Loucy (cell line): ENCODE measurements around the gene LMTK3.

ENCODE experiments used
- EZH2phosphoT487 ChIP-seq: fragments of 200-600 bp; IDR thresholded peaks from 2 replicates; pipeline ENCODE4 v1.6.1; 2018; ENCODE audit warnings: antibody characterized with exemption, mild to moderate bottlenecking, moderate library complexity, borderline replicate concordance
- TF ChIP-seq, protein P1 (sequence below): fragments of 200-600 bp; sonication (generic); conservative IDR thresholded peaks from 2 replicates; pipeline ENCODE4 v1.5.1; 2014; ENCODE audit warnings: mild to moderate bottlenecking, antibody characterized with exemption, low read length

DNA sequence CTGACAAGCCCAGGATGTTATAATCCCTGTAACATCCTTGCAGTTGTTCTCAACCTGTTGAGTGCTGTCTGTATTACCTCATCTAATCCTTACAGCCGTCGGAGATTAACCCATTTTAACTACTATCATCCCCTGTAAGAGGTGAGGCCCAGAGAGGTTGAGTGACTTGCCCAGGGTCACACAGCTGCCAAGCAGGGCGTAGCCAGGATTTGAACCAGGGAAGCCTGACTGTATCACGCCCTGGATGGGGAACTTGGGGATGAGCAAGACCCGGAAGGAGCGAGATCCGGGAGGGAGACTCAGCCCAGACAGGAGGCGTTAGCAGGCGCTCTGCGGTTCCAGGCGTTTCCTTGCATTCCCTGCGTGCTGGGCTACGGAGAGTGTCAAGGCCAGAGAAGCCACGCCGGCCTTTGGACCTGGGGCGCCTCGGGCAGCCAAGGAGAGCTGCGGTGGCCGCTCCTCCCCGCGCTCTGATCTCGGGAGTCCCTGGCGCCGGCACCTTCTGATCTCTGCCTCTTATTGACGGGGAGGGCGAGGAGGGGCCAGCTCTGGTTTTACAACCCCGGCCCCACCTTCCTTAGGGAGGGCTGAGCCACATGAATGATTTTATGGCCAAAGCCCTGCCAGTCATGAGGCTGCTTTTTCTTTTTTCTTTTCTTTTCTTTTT is 46.5 kb upstream of the LMTK3 start:
- TF ChIP-seq, protein P1, sequence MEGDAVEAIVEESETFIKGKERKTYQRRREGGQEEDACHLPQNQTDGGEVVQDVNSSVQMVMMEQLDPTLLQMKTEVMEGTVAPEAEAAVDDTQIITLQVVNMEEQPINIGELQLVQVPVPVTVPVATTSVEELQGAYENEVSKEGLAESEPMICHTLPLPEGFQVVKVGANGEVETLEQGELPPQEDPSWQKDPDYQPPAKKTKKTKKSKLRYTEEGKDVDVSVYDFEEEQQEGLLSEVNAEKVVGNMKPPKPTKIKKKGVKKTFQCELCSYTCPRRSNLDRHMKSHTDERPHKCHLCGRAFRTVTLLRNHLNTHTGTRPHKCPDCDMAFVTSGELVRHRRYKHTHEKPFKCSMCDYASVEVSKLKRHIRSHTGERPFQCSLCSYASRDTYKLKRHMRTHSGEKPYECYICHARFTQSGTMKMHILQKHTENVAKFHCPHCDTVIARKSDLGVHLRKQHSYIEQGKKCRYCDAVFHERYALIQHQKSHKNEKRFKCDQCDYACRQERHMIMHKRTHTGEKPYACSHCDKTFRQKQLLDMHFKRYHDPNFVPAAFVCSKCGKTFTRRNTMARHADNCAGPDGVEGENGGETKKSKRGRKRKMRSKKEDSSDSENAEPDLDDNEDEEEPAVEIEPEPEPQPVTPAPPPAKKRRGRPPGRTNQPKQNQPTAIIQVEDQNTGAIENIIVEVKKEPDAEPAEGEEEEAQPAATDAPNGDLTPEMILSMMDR = no peak
- TF ChIP-seq EZH2phosphoT487 = no peak
